Stimulated activated CD8-positive, alpha-beta memory T cell treated with anti-CD3 and anti-CD28 coated beads, Interleukin-12 subunit alpha, Interleukin-12 subunit beta, amount 100 ng/mL, for 1 hour (primary cell): ENCODE results near the gene RNF8.
A peak's percentile ranks its signal among the peaks of the same experiment; 100 is the strongest.
"Not testable (repeated sequence)": the region's sequence is repeated elsewhere in the genome, so short reads cannot be mapped to it uniquely, and the experiment has no call there.

Experiments used
- DNase-seq: peaks from one replicate; pipeline ENCODE4 v3.0.0-alpha.2; 2020; ENCODE audit warnings: low read depth

The RNF8 gene

GRCh38 chr6:37399795-37400490 is 46.2 kb downstream of the RNF8 start:
- DNase-seq, result no peak

GRCh38 chr6:37401658-37402057 is 47.9 kb downstream of the RNF8 start:
- not testable (repeated sequence) for DNase-seq

GRCh38 chr6:37406726-37407341 is 53.1 kb downstream of the RNF8 start:
- DNase-seq, result no peak

GRCh38 chr6:37407948-37408347 is 54.2 kb downstream of the RNF8 start:
- no peak for DNase-seq

GRCh38 chr6:37409501-37409900 is 55.7 kb downstream of the RNF8 start:
- DNase-seq, result no peak

GRCh38 chr6:37417393-37417792 is 63.6 kb downstream of the RNF8 start:
- no peak for DNase-seq

- no peak for DNase-seq
Observed at GRCh38 chr6:37418722-37419121, 64.9 kb downstream of the RNF8 start.

GRCh38 chr6:37426058-37426944 is 72.5 kb downstream of the RNF8 start:
- no peak for DNase-seq

GRCh38 chr6:37426945-37427510 is 73.2 kb downstream of the RNF8 start:
- no peak for DNase-seq

GRCh38 chr6:37429352-37429750 is 75.6 kb downstream of the RNF8 start:
- DNase-seq, result no peak

- no peak for DNase-seq
Observed at GRCh38 chr6:37432590-37432915, 78.8 kb downstream of the RNF8 start.

GRCh38 chr6:37432916-37433656 is 79.3 kb downstream of the RNF8 start, which contains the start of gene CMTR1:
Gene CMTR1 (plus strand): TSS chr6:37433221. CDS start chr6:37435630, 2,409 bp downstream.
- peak; percentile 93 for DNase-seq

GRCh38 chr6:37433657-37434271 is 80.0 kb downstream of the RNF8 start:
- DNase-seq, result peak; percentile 10

GRCh38 chr6:37435373-37435772 is 81.6 kb downstream of the RNF8 start:
- no peak for DNase-seq

GRCh38 chr6:37435816-37436215 is 82.0 kb downstream of the RNF8 start:
- no peak for DNase-seq

- DNase-seq, result no peak
Observed at GRCh38 chr6:37438930-37439329, 85.1 kb downstream of the RNF8 start.

- no peak for DNase-seq
Observed at GRCh38 chr6:37441651-37442050, 87.9 kb downstream of the RNF8 start.

GRCh38 chr6:37442416-37443215 is 88.8 kb downstream of the RNF8 start:
- no peak for DNase-seq

- DNase-seq, result not testable (repeated sequence)
Observed at GRCh38 chr6:37443216-37443542, 89.4 kb downstream of the RNF8 start.
